ENCODE data around the gene SLC48A1. TPM values are rescaled to one million over a fixed set of nuclear protein-coding genes. Genes with fewer than 3 reads are reported as not detected.

SLC48A1 gene
- polyA plus RNA-seq, 3 donors = 9.4 to 19.6 (median 15.8) TPM

GRCh38 chr12:47823422-47824086, 50.5 kb downstream of the SLC48A1 start:
- H3K4me2 ChIP-seq (replicated peaks; ENCODE audit: extremely low read depth, low read length, poor library complexity, severe bottlenecking) = no peak overlapping the region
- peaks cover 18% of the 10 kb centered on the region for H3K79me2 ChIP-seq (ENCODE audit: insufficient read depth, low read length)
- H2AFZ ChIP-seq (ENCODE audit: insufficient read depth, low read depth, low read length, poor library complexity, severe bottlenecking) = no peak overlapping the region
- no peaks in the 10 kb centered on the region for H3K36me3 ChIP-seq (replicated peaks in 1 of 2; ENCODE audit: control insufficient read depth in 1 of 2, insufficient read depth in 2 of 2, low read length in 2 of 2)
- H3K4me1 Mint-ChIP-seq = peaks cover 77% of the 10 kb centered on the region
- H3K27ac Mint-ChIP-seq = peak overlapping the region in 2 of 7 donors; percentile 14 to 61
- WGBS (ENCODE audit: insufficient coverage) = 55% methylated on average over 3 of the region's 5 CpGs
- H3K9me3 Mint-ChIP-seq = peaks cover 0 to 3% (median 0%) of the 10 kb centered on the region in 7 donors
- H3K4me1 ChIP-seq (ENCODE audit: control insufficient read depth in 1 of 2, insufficient read depth in 2 of 2, low read length in 2 of 2) = peaks cover 69 to 82% of the 10 kb centered on the region in 2 donors
- peak overlapping the region in 1 of 2 donors; percentile 11 for H3K27ac ChIP-seq (ENCODE audit: low read depth in 1 of 2, low read length in 2 of 2)
- peaks cover 0 to 3% (median 0%) of the 10 kb centered on the region in 3 donors for H3K27me3 Mint-ChIP-seq (ENCODE audit: low read depth in 3 of 3)
- no peak overlapping the region for H3K4me3 Mint-ChIP-seq
- peak overlapping the region; percentile 2 for H3K9ac ChIP-seq (ENCODE audit: insufficient read depth, low read length, poor library complexity, severe bottlenecking)
- no peak for DNase-seq
- H3K27me3 ChIP-seq (ENCODE audit: control insufficient read depth in 2 of 2, insufficient read depth in 2 of 2, low read length in 2 of 2) = no peaks in the 10 kb centered on the region
- H3K9me3 ChIP-seq (replicated peaks in 1 of 2; ENCODE audit: control insufficient read depth in 1 of 2, insufficient read depth in 1 of 2, low read length in 2 of 2) = no peaks in the 10 kb centered on the region
- intact Hi-C loops (cut with micrococcal nuclease) = loop anchor here in 1 of 2 donors (2.0 kb wide), 1 partner anchor 15 kb away; no protein-coding TSS in a partner anchor
- TF ChIP-seq CTCF (IDR thresholded peaks at IDR 0.05) = no peak
- peaks cover 4% of the 10 kb centered on the region for H4K20me1 ChIP-seq (ENCODE audit: insufficient read depth, low read length)
- no peaks in the 10 kb centered on the region for H3K36me3 Mint-ChIP-seq
- H3K4me3 ChIP-seq (replicated peaks in 1 of 3; ENCODE audit: low read depth in 2 of 3, low read length in 3 of 3) = peak overlapping the region in 1 of 3 experiments; percentile 2

- no peaks in the 10 kb centered on the region for H3K36me3 ChIP-seq (replicated peaks in 1 of 2; ENCODE audit: control insufficient read depth in 1 of 2, insufficient read depth in 2 of 2, low read length in 2 of 2)
- H3K27ac ChIP-seq (ENCODE audit: low read depth in 1 of 2, low read length in 2 of 2) = peak overlapping the region in 1 of 2 donors; percentile 11
- no peaks in the 10 kb centered on the region for H3K9me3 ChIP-seq (replicated peaks in 1 of 2; ENCODE audit: control insufficient read depth in 1 of 2, insufficient read depth in 1 of 2, low read length in 2 of 2)
- Mint-ChIP-seq H3K27me3 (ENCODE audit: low read depth in 3 of 3) (peaks cover 0 to 3% (median 0%) of the 10 kb centered on the region in 3 donors), H3K27ac (peak overlapping the region in 2 of 7 donors; percentile 14 to 61), H3K36me3 (no peaks in the 10 kb centered on the region), H3K4me3 (peak overlapping the region in 1 of 2 donors; percentile 4), H3K4me1 (peaks cover 79% of the 10 kb centered on the region), H3K9me3 (peaks cover 0 to 3% (median 0%) of the 10 kb centered on the region in 7 donors)
- peaks cover 12% of the 10 kb centered on the region for H3K79me2 ChIP-seq (ENCODE audit: insufficient read depth, low read length)
- H3K27me3 ChIP-seq (ENCODE audit: control insufficient read depth in 2 of 2, insufficient read depth in 2 of 2, low read length in 2 of 2) = no peaks in the 10 kb centered on the region
- WGBS (ENCODE audit: insufficient coverage) = 79% methylated on average over 2 of the region's 2 CpGs
- peak overlapping the region; percentile 2 for H3K9ac ChIP-seq (ENCODE audit: insufficient read depth, low read length, poor library complexity, severe bottlenecking)
- no peak for TF ChIP-seq CTCF (IDR thresholded peaks at IDR 0.05)
- H3K4me2 ChIP-seq (replicated peaks; ENCODE audit: extremely low read depth, low read length, poor library complexity, severe bottlenecking) = no peak overlapping the region
- H3K4me1 ChIP-seq (ENCODE audit: control insufficient read depth in 1 of 2, insufficient read depth in 2 of 2, low read length in 2 of 2) = peaks cover 70 to 83% of the 10 kb centered on the region in 2 donors
- H4K20me1 ChIP-seq (ENCODE audit: insufficient read depth, low read length) = no peaks in the 10 kb centered on the region
- intact Hi-C loops (cut with micrococcal nuclease) = no loop called here
- H2AFZ ChIP-seq (ENCODE audit: insufficient read depth, low read depth, low read length, poor library complexity, severe bottlenecking) = no peak overlapping the region
- H3K4me3 ChIP-seq (replicated peaks in 1 of 3; ENCODE audit: low read depth in 2 of 3, low read length in 3 of 3) = peak overlapping the region in 1 of 3 experiments; percentile 2
- no peak for DNase-seq
Measured at GRCh38 chr12:47824198-47824597, 51.2 kb downstream of the SLC48A1 start.

All from CD14-positive monocyte (primary cell).